Hypothalamus (tissue), 51 donors: Measurements from ENCODE around the gene TP73.
A peak's percentile ranks its signal among the peaks of the same experiment; 100 is the strongest.

Experiments
- DNase-seq, 51 donors: peaks; one replicate each; lab custom pipeline; 2025; lab: John Stamatoyannopoulos, UW

The TP73 gene

GRCh38 chr1:3632716-3633343 is 19.5 kb upstream of the TP73 start:
- no peak for DNase-seq

- no peak for DNase-seq
These were observed 18.8 kb upstream of the TP73 start for GRCh38 chr1:3633344-3634058.

GRCh38 chr1:3634059-3634800 is 18.1 kb upstream of the TP73 start:
- no peak for DNase-seq

- DNase-seq, result no peak
These were observed 16.2 kb upstream of the TP73 start for GRCh38 chr1:3636080-3636479.

GRCh38 chr1:3636531-3636930 is 15.8 kb upstream of the TP73 start:
- DNase-seq, result no peak

GRCh38 chr1:3638027-3638426 is 14.3 kb upstream of the TP73 start:
- no peak for DNase-seq

- no peak for DNase-seq
These were observed 13.6 kb upstream of the TP73 start for GRCh38 chr1:3638676-3639075.

- no peak for DNase-seq
These were observed 12.9 kb upstream of the TP73 start for GRCh38 chr1:3639397-3639911.

GRCh38 chr1:3640121-3640837 is 12.0 kb upstream of the TP73 start:
- no peak for DNase-seq

GRCh38 chr1:3641046-3641760 is 11.1 kb upstream of the TP73 start:
- DNase-seq, result no peak

GRCh38 chr1:3641816-3642215 is 10.5 kb upstream of the TP73 start:
- DNase-seq, result no peak

- DNase-seq, result no peak
These were observed 9.2 kb upstream of the TP73 start for GRCh38 chr1:3642919-3643675.

GRCh38 chr1:3644273-3644672 is 8.0 kb upstream of the TP73 start:
- DNase-seq, result no peak

- DNase-seq, result no peak
These were observed 7.1 kb upstream of the TP73 start for GRCh38 chr1:3645247-3645646.

GRCh38 chr1:3645666-3646355 is 6.5 kb upstream of the TP73 start:
- DNase-seq, result no peak

GRCh38 chr1:3646596-3646995 is 5.7 kb upstream of the TP73 start:
- DNase-seq, result no peak

GRCh38 chr1:3649342-3650247 is 2.7 kb upstream of the TP73 start, which contains the start of gene WRAP73:
Gene WRAP73 (minus strand): TSS chr1:3650103. CDS start chr1:3649999, 104 bp downstream.
- peak; percentile 11 to 88 (median 71) for DNase-seq
